Nephron progenitor cell (in vitro differentiated cells): ENCODE data around the gene EPB41.
A peak's percentile ranks its signal among the peaks of the same experiment; 100 is the strongest.

Experiments used
- DNase-seq: peaks from one replicate; pipeline ENCODE4 v3.0.0; 2021
- H3K27ac Mint-ChIP-seq: 2 replicates; pipeline ENCODE4 v1.8.0; 2021; ENCODE audit warnings: mild to moderate bottlenecking, moderate library complexity, mixed read lengths
- H3K27me3 Mint-ChIP-seq: 2 replicates; pipeline ENCODE4 v1.8.0; 2021; ENCODE audit warnings: mild to moderate bottlenecking, low read depth, mixed read lengths; ENCODE audit not compliant: poor library complexity
- H3K36me3 Mint-ChIP-seq: 2 replicates; pipeline ENCODE4 v1.8.0; 2021; ENCODE audit warnings: low read depth, mixed read lengths
- H3K4me1 Mint-ChIP-seq: 2 replicates; pipeline ENCODE4 v1.8.0; 2021; ENCODE audit warnings: mixed read lengths
- H3K4me3 Mint-ChIP-seq: 2 replicates; pipeline ENCODE4 v1.8.0; 2021; ENCODE audit warnings: mild to moderate bottlenecking, moderate library complexity, mixed read lengths
- H3K9me3 Mint-ChIP-seq: 2 replicates; pipeline ENCODE4 v1.8.0; 2021; ENCODE audit warnings: mild to moderate bottlenecking, moderate library complexity, mixed read lengths
- CTCF ChIP-seq: fragments of 200-600 bp; sonication (generic); IDR thresholded peaks from 2 replicates; pipeline ENCODE4 v1.5.0; 2021; ENCODE audit warnings: antibody characterized with exemption

EPB41 gene

DNA sequence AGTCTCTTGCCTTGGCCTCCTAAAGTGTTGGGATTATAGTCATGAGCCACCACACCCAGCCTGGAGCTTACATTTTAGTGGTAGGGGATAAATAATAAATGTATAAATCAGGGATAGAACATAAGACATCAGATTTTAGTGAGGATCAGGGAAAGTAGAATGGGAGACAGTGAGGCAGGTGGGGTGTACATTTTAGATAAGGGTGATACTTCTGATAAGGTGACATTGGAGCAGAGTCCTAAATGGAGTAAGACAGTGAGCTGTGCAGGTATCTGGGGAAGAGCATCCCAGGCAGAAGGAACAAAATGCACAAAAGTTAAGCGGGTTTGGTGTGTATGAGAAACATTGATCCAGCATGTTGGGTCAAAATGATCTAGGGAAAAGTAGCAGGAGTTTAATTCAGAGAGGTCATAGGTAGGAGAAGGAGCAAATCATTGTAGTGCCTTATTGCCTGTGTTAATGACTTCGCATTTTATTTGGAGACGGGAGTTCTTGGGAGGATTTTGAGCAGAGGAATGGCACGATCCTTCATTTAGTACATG, 11.1 kb downstream of the EPB41 start:
- Mint-ChIP-seq H3K27ac (peak overlapping the region; percentile 55), H3K4me3 (no peak overlapping the region), H3K27me3 (no peaks in the 10 kb centered on the region), H3K9me3 (no peaks in the 10 kb centered on the region), H3K4me1 (peaks cover 42% of the 10 kb centered on the region), H3K36me3 (peaks cover 8% of the 10 kb centered on the region)
- TF ChIP-seq CTCF: no peak
- DNase-seq: no peak

DNA sequence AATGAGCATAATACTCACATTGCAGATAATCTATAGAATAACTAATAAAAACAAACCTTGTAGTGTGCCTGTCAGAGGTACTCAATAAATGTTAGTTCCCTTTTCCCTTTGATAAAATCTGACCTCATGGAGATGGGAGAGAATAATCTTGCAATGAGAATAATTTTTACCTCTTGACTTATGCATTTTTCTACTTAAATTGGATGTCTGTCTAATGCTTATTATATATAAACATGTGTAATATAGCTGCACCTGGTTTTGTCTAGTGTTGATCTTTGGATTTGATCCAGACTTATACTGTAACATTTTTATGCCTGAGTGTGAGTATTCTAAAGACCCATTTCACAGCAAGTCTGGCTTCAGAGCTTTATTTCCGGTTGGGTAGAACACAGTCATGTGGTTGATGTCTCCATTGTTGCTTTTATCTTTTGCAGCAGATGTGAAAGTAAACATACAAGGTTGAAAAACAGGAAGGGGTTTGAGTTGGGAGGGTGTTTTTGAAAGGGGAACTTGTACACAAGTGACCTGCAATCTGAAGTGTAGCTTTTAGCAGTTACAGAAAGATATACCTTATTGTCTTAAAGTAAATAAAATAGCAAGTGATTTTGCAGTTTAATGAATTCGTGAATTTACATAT, 12.4 kb downstream of the EPB41 start:
- no peak for TF ChIP-seq CTCF
- Mint-ChIP-seq H3K27ac (peak overlapping the region; percentile 55), H3K9me3 (no peaks in the 10 kb centered on the region), H3K4me3 (peak overlapping the region; percentile 55), H3K36me3 (peaks cover 8% of the 10 kb centered on the region), H3K4me1 (peaks cover 42% of the 10 kb centered on the region), H3K27me3 (no peaks in the 10 kb centered on the region)
- DNase-seq: no peak

GRCh38 chr1:28927266-28927647, 12.9 kb downstream of the EPB41 start:
- no peaks in the 10 kb centered on the region for H3K27me3 Mint-ChIP-seq
- peaks cover 8% of the 10 kb centered on the region for H3K36me3 Mint-ChIP-seq
- peaks cover 42% of the 10 kb centered on the region for H3K4me1 Mint-ChIP-seq
- no peak for DNase-seq
- H3K4me3 Mint-ChIP-seq: peak overlapping the region; percentile 65
- H3K27ac Mint-ChIP-seq: peak overlapping the region; percentile 93
- H3K9me3 Mint-ChIP-seq: no peaks in the 10 kb centered on the region
- no peak for TF ChIP-seq CTCF

GRCh38 chr1:28927648-28928313, 13.4 kb downstream of the EPB41 start:
- Mint-ChIP-seq H3K9me3 (no peaks in the 10 kb centered on the region), H3K4me3 (peak overlapping the region; percentile 65), H3K27me3 (no peaks in the 10 kb centered on the region), H3K27ac (peak overlapping the region; percentile 93), H3K36me3 (peaks cover 8% of the 10 kb centered on the region), H3K4me1 (peaks cover 42% of the 10 kb centered on the region)
- peak; percentile 19 for DNase-seq
- no peak for TF ChIP-seq CTCF

DNA sequence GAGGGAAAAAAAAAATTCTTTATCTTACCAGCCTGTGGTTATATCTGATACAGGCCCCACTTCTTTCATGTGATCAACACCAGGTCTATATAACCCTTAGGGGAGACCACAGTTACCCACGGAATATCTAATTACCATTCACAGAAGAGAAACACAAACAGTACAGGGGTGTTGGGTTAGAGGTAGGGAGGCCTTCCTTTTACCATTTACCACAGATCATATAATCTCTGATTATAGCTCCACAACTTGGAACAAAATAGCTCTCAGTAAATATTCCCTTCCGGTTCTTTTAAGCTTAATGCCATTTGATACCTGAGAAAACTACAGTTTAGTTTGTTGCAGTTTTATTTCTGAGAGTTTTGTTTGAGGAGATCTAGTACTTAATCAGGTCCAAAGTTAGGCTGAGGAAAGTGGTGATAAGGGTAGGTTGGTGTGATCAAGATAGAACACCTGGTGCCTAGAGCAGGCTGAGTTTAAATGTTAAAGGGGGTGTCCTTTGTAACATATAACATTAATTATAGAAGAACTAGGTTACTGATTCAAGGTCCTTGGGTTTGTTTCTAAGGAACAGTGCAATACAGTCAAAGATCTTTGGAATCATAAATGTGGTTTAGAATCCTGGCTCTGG, 14.1 kb downstream of the EPB41 start:
- Mint-ChIP-seq H3K36me3 (peaks cover 7% of the 10 kb centered on the region), H3K4me3 (peak overlapping the region; percentile 65), H3K9me3 (no peaks in the 10 kb centered on the region), H3K4me1 (peaks cover 43% of the 10 kb centered on the region), H3K27me3 (no peaks in the 10 kb centered on the region), H3K27ac (peak overlapping the region; percentile 93)
- no peak for TF ChIP-seq CTCF
- no peak for DNase-seq
